T47D (cell line): ENCODE data around the gene SEMA4D.

Experiments
- DNase-seq, 2 experiments: peaks; one replicate each; pipeline versions ENCODE4 v3.0.0 to v3.0.0-alpha.2; 2011 to 2012; ENCODE audit warnings: low read depth in 1 of 2, low spot score in 1 of 2
- JUND ChIP-seq: IDR thresholded peaks from 2 replicates; pipeline ENCODE4 v1.6.1; 2012; ENCODE audit warnings: low read depth
- in situ Hi-C: cut with HindIII; loops from 2 replicates; pipeline ENCODE4 v1.10.0; 2016; ENCODE audit warnings: low sequenced_read_pairs, low pct_unique_long_range_greater_than_20kb

Gene SEMA4D

DNA sequence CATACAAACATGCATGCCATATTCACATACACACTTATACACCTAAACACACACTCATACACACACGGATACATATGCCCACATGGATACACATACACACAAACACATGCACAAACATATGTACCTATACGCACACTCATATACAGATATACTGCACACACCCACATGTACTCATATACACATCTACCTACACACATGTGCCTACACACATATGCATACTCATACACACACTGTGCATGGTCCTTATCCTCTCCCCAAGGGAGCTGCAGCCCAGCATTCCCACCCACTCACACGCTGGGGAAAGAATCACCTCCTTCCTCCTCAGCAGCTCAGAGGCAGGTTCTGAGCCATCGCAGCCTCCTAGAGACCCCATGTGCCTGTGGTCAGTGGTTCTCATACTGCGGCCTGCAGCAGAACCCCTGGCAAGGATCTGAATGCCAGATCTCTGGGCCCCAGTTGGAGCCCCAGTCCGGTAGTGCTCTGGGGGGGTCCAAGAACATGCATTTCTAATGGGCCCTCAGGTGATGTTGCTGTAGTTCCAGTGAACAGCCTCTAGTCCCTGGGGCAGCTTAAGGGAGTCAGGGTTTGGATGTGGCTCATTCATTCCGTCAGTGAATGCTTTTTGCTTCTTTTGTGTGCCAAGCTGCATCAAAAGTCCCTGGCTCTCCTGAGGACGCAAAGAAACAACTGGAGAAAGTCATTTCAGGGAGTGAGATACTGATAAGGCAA is 39.0 kb downstream of the SEMA4D start:
- no peak for TF ChIP-seq JUND
- in situ Hi-C loops: no loop called here

DNA sequence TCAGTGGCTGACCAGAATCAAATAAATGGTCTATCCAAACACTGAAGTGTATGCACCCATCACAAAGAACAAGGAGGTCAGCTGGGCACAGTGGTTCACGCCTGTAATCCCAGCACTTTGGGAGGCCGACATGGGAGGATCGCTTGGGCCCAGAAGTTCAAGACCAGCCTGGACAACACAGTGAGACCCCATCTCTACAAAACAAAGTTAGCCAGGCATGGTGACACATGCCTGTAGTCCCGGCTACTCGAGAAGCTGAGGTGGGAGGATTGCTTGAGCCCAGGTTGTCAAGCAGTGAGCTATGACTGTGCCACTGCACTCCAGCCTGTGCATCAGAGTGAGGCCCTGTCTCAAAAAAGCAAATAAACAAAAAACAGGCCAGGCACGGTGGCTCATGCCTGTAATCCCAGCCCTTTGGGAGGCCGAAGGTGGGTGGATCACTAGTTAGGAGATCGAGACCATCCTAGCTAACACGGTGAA is 40.5 kb downstream of the SEMA4D start:
- no peak for DNase-seq
- in situ Hi-C loops: no loop called here
- no peak for TF ChIP-seq JUND

More for the DNA sequence above, 39.0 kb downstream of the SEMA4D start:
- no peak for DNase-seq

DNA sequence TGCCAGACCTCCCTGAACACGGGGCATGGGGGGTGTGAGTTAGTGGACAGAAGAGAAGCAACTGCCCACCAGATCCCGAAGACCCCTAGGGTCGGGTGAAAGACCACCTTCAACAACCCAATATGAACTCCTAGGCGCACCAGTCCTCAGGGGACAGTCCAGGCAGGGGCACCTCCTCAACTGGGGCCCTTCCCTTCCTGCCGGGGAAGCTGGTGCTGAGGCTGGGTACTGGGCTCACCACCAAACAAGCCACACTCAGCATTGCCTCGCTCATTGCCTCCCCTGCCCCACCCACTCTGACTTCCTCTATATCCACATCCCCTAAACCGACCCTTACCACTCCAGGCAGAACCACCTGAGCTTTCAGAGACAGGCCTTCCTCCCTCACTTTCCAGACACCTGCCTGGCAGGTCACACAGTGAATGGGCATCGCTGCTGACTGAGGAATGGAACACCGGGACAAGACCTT is 42.5 kb downstream of the SEMA4D start:
- in situ Hi-C loops: no loop called here
- no peak for TF ChIP-seq JUND
- DNase-seq: no peak

DNA sequence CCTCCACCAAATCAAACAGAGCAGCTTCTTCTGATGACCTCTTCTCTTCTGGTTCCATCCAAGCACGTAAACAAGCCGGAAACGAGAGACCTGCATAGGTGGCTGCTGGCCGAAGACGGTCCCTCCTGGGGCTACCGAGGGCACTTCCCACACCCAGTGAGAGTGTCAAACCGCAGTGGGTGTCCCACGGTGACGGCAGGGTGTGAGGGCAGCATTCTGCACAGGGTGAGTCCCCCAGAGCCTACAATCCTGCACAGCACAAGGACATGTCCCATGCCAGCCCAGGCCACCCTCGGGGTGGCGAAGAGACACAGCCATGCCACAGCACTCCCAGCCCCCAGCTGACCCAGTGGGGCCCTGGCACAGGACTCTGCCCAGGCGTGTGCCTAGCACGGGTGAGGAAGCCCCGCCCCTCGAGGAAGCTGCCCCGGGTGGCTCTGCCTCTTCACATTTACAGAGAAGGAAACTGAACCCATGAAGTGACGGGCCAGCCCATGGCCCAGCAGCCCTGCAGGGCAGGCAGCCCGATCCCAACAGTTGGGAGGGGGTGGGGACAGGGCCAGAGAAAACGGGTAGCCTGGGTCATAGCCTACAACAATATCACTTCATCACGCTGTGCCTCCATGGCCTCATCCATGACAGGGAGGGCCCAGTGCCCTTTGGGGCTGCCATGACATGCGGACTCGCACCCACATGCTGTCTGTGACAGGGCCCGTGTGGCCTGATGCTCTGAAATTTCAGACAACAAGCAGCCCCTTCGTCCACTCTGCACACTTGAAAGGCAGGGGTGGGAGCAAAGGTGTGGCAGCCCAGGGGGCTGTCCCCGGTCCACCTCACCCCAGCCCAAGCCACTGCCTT is 43.2 kb downstream of the SEMA4D start:
- in situ Hi-C loops: no loop called here

DNA sequence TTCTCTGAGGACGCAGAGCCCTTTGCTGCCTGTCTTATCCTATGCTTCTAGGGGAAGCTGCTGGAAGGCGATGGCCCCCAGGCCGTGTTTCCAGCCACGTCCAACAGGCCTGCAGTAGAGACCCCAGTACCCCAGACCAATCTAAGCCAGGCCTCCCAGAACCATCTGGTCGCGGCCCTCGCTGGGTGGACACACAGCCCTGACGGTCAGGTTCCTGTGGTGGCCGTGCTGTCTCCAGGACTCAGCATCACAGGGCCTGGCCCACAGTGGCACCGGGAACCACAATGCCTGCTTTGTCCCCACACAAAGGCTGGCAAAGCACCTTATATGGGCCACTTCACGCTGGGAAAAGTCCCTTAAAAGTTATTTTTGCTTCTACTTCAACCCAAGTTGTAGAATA is 44.5 kb downstream of the SEMA4D start:
- no peak for TF ChIP-seq JUND
- in situ Hi-C loops: no loop called here
- DNase-seq: no peak

More for the DNA sequence above, 43.2 kb downstream of the SEMA4D start:
- TF ChIP-seq JUND: no peak
- DNase-seq: no peak

DNA sequence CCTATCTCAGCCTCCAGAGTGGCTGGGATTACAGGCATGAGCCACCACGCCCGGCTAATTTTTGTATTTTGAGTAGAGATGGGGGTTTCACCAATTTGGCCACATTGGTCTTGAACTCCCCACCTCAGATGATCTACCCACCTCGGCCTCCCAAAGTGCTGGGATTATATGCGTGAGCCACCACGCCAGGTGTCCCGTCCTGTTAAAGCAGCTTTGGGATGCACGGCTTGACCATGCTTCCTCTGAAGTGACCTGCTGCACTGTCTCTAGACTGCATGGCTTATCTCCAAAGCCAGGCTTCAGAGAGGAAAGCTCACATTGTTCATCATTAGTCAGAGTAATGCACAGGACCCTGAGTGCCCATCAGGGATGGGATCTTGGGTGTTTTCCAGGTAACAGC is 45.4 kb downstream of the SEMA4D start:
- no peak for TF ChIP-seq JUND
- in situ Hi-C loops: no loop called here
- DNase-seq: no peak

DNA sequence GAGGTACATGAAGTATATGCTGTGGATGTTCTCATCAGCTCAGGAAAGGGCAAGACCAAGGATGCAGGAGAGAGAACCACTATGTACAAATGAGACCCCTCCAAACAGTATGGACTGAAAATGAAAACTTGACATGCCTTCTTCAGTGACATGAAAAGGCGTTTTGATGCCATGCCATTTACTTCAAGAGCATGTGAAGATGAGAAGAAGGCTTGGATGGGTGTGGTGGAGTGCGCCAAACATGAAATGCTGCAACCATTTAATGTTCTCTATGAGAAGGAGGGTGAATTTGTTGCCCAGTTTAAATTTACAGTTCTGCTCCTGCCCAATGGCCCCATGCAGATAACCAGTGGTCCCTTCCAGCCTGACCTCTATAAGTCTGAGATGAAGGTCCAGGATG is 47.7 kb downstream of the SEMA4D start:
- no peak for DNase-seq
- no peak for TF ChIP-seq JUND
- in situ Hi-C loops: no loop called here

DNA sequence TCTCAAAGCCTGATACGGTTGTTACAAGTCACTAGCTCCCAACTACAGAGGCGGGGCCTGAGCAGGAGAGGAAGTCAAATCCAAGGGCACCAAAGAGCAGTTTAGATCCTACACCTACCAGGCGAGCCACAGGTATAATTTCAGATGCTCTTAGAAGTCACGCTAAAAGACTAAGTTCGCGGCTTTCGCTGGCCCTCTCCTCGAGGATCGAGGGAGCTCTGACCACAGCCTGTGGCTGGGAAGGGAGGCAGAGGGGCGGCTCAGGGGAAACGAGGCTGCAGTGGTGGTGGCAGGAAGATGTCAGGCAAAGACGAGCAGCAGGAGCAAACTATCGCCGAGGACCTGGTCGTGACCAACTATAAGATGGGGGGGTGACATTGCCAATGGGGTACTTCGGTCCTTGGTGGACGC is 48.6 kb downstream of the SEMA4D start:
- no peak for DNase-seq
- TF ChIP-seq JUND: no peak
- in situ Hi-C loops: no loop called here

DNA sequence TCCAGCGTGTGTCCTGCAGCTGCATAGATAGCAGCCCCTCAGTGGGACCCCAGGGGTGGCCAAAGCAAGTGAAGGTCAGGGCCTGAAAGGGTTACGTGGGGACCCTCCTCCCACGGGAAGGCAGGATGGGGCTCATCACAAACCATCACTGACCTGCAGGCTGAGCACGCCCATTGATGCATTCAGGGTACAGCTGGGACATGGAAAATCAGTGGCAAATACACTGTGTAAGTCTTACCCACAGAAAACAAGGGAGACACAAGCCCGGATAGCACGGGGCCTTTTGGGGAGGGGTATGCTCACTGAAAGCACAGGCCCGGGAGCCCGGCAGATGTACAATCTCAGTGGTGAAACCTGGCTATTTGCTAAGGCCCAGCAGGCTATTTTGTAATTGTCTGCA is 49.1 kb downstream of the SEMA4D start:
- no peak for TF ChIP-seq JUND
- in situ Hi-C loops: no loop called here
- no peak for DNase-seq

DNA sequence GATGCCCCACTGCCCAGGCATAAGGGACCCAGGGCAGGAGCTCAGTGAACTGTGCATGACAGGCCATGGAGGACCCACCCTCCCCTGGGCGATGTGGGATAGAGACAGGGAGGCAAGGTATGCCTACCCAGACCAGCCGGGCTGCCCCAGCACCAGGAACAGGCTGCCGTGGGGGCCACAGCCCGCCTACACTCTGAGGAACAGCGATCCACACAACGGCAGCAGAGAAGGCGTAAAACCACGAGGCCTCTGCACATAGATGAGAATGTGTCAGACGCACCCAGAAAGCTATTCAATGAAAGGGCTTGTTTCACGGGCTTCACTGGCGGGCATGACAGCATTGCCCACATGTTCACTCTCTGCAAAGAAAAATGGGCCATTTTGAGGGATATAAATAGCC is 49.5 kb downstream of the SEMA4D start:
- in situ Hi-C loops: no loop called here
- no peak for TF ChIP-seq JUND
- DNase-seq: no peak

DNA sequence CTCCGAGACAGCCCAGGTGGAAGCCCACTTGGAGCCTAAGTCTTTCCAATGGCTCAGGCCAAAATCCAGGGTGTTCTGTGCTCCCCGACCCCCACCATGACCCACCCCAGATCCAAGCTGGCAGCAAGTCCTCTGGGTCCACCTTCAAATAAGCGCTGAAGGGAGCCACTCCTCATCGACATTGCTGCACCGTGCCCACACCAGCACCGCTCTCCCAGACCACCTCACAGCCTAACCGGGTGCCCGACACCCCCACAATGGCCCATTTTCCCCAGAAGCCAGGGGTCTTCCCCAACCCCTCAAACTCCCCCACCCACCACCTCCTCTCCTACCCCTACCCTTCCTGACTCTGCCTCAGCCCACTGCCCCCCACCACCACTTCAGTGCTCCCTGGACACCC is 50.5 kb downstream of the SEMA4D start:
- in situ Hi-C loops: no loop called here
- no peak for TF ChIP-seq JUND
- no peak for DNase-seq

DNA sequence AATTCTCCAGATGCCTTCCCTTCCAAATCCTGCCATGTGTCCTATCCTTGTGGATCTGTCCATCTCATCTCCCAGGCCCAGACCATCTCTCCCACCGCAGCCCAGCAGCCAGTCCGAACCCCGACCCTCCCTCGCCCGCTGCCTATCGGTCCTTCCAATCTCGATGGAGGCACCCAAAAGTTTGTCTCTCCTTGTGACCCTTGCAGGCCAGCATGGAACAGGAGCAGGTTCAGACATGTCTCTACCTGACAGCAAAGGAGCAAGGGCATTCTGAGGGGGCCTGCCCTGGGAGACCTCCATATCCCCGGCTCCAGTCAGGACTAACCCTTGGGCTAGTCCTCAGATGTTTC is 51.0 kb downstream of the SEMA4D start:
- in situ Hi-C loops: no loop called here
- no peak for TF ChIP-seq JUND
- DNase-seq: no peak

DNA sequence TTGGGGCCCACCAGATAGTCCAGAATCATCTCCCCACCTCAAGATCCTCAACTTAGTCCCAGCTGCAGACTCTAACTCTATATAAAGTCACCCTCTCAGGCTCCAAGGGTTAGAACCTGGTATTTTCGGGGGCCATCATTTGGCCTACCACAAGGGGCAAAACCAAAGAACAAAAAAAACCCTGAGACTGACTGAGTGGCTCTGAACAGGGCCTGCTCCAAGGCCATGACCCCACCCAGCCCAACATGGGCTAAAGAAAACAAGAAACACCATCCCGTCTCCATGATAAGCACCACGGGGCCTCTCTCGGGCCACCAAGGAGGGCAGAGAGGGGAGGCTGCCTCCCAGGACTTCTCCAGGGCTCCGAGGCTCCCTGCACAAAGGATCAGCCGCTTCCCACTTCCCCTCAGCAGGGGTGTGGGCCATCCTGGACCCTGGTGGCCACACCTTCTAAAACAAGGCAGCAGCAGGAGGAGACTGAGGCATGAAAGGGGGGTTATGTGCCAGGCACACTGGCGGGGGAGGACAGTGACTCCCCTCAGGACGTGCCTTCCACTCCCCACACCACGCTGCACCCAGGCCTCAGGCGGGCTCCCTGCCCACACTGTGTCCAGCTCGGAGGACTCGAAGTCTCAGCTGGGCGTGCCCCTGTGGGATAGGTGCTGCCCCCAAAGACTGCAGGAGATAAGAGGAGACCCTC is 51.5 kb downstream of the SEMA4D start:
- in situ Hi-C loops: no loop called here
- no peak for TF ChIP-seq JUND

More for the DNA sequence above, 51.5 kb downstream of the SEMA4D start:
- DNase-seq: no peak
